Stimulated activated CD4-positive, alpha-beta T cell treated with anti-CD3 and anti-CD28 coated beads, Interleukin-1b, Interleukin-23, amount 100 ng/mL, for 4 hours (primary cell): ENCODE measurements around the gene VSTM2L.
"Not testable (repeated sequence)": the region's sequence is repeated elsewhere in the genome, so short reads cannot be mapped to it uniquely, and the experiment has no call there.

Experiments used
- DNase-seq, 2 donors: peaks; one replicate each; pipeline ENCODE4 v3.0.0-alpha.2; 2020; ENCODE audit warnings: low read depth in 2 of 2

VSTM2L gene

GRCh38 chr20:37963483-37963882 is 60.6 kb downstream of the VSTM2L start:
- not testable (repeated sequence) for DNase-seq

- no peak for DNase-seq
Observed at GRCh38 chr20:37968841-37969401, 66.0 kb downstream of the VSTM2L start.

- DNase-seq: no peak
Observed at GRCh38 chr20:37969949-37970855, 67.3 kb downstream of the VSTM2L start.

- DNase-seq: no peak
Observed at GRCh38 chr20:37970856-37971245, 67.9 kb downstream of the VSTM2L start.

- no peak for DNase-seq
Observed at GRCh38 chr20:37971561-37972127, 68.7 kb downstream of the VSTM2L start.

- DNase-seq: no peak
Observed at GRCh38 chr20:37972256-37973058, 69.5 kb downstream of the VSTM2L start.

GRCh38 chr20:37973059-37973910 is 70.4 kb downstream of the VSTM2L start:
- no peak for DNase-seq

GRCh38 chr20:37976887-37977286 is 74.0 kb downstream of the VSTM2L start:
- no peak for DNase-seq

GRCh38 chr20:37977338-37977737 is 74.4 kb downstream of the VSTM2L start:
- no peak for DNase-seq

- no peak for DNase-seq
Observed at GRCh38 chr20:37977786-37978185, 74.9 kb downstream of the VSTM2L start.

- no peak for DNase-seq
Observed at GRCh38 chr20:37979021-37979985, 76.4 kb downstream of the VSTM2L start.

GRCh38 chr20:37980383-37980782 is 77.5 kb downstream of the VSTM2L start:
- DNase-seq: no peak

- no peak for DNase-seq
Observed at GRCh38 chr20:37980876-37981275, 77.9 kb downstream of the VSTM2L start.

- DNase-seq: no peak
Observed at GRCh38 chr20:37981568-37981967, 78.6 kb downstream of the VSTM2L start.

- no peak for DNase-seq
Observed at GRCh38 chr20:37983286-37983685, 80.4 kb downstream of the VSTM2L start.

- DNase-seq: no peak
Observed at GRCh38 chr20:37984018-37984785, 81.3 kb downstream of the VSTM2L start.

GRCh38 chr20:37986044-37986858 is 83.3 kb downstream of the VSTM2L start:
- DNase-seq: no peak

GRCh38 chr20:37986873-37987601 is 84.1 kb downstream of the VSTM2L start:
- no peak for DNase-seq
